Astrocyte (in vitro differentiated cells and primary cell): Measurements from ENCODE around the gene GRAMD4. TPM values are rescaled to one million over a fixed set of nuclear protein-coding genes. Genes with fewer than 3 reads are reported as not detected.

ENCODE experiments used
- DNase-seq: peaks from one replicate; pipeline ENCODE4 v3.0.0-alpha.2; 2010; ENCODE audit warnings: low read depth
- FAIRE-seq: peaks from 2 replicates; lab custom pipeline; 2011; peaks lifted over from hg19 to GRCh38; lab: Jason Lieb, UNC
- H2AFZ ChIP-seq: 2 replicates; pipeline ENCODE4 v1.6.0; 2012; ENCODE audit warnings: low read depth, low read length, inconsistent platforms
- H3K27ac ChIP-seq: 2 replicates; pipeline ENCODE4 v1.5.1; 2011; ENCODE audit warnings: low read depth, low read length, inconsistent platforms
- H3K27me3 ChIP-seq: 2 replicates; pipeline ENCODE4 v1.6.0; 2011; ENCODE audit warnings: low read length, inconsistent platforms; ENCODE audit not compliant: insufficient read depth
- H3K36me3 ChIP-seq: 2 replicates; pipeline ENCODE4 v1.5.1; 2011; ENCODE audit warnings: low read length, inconsistent platforms; ENCODE audit not compliant: insufficient read depth
- H3K4me1 ChIP-seq: 2 replicates; pipeline ENCODE4 v1.5.1; 2011; ENCODE audit warnings: low read length, inconsistent platforms; ENCODE audit not compliant: insufficient read depth
- H3K4me2 ChIP-seq: 2 replicates; pipeline ENCODE4 v1.6.0; 2012; ENCODE audit warnings: low read length, inconsistent platforms
- H3K4me3 ChIP-seq: 2 replicates; pipeline ENCODE4 v1.5.1; 2011; ENCODE audit warnings: low read depth, mild to moderate bottlenecking, low read length, inconsistent platforms; ENCODE audit not compliant: insufficient read depth
- H3K79me2 ChIP-seq: 2 replicates; pipeline ENCODE4 v1.6.0; 2012; ENCODE audit warnings: mild to moderate bottlenecking, low read length, inconsistent platforms; ENCODE audit not compliant: insufficient read depth
- H3K9ac ChIP-seq: 2 replicates; pipeline ENCODE4 v1.6.0; 2012; ENCODE audit warnings: mild to moderate bottlenecking, low read length, inconsistent platforms
- H3K9me3 ChIP-seq: 2 replicates; pipeline ENCODE4 v1.5.1; 2012; ENCODE audit warnings: low read depth, mild to moderate bottlenecking, low read length, inconsistent platforms; ENCODE audit not compliant: insufficient read depth
- H4K20me1 ChIP-seq: 2 replicates; pipeline ENCODE4 v1.6.0; 2012; ENCODE audit warnings: low read length, inconsistent platforms; ENCODE audit not compliant: insufficient read depth
- H3K27ac Mint-ChIP-seq: one replicate; pipeline ENCODE4 v1.8.0; 2021; ENCODE audit warnings: mild to moderate bottlenecking, mixed read lengths; ENCODE audit not compliant: unreplicated experiment
- H3K27me3 Mint-ChIP-seq: one replicate; pipeline ENCODE4 v1.8.0; 2021; ENCODE audit warnings: low read depth, mixed read lengths; ENCODE audit not compliant: unreplicated experiment
- H3K36me3 Mint-ChIP-seq: one replicate; pipeline ENCODE4 v1.8.0; 2021; ENCODE audit warnings: low read depth, mixed read lengths; ENCODE audit not compliant: unreplicated experiment
- H3K4me1 Mint-ChIP-seq: one replicate; pipeline ENCODE4 v1.8.0; 2021; ENCODE audit warnings: low read depth, mixed read lengths; ENCODE audit not compliant: unreplicated experiment
- H3K4me3 Mint-ChIP-seq: one replicate; pipeline ENCODE4 v1.8.0; 2021; ENCODE audit warnings: mild to moderate bottlenecking, moderate library complexity, mixed read lengths; ENCODE audit not compliant: unreplicated experiment
- H3K9me3 Mint-ChIP-seq: one replicate; pipeline ENCODE4 v1.8.0; 2021; ENCODE audit warnings: mild to moderate bottlenecking, mixed read lengths; ENCODE audit not compliant: unreplicated experiment
- EZH2 ChIP-seq: IDR thresholded peaks from 2 replicates; pipeline ENCODE4 v1.6.1; 2012; ENCODE audit warnings: mild to moderate bottlenecking, low read length, inconsistent platforms; ENCODE audit not compliant: insufficient read depth
- total RNA-seq: library from RNA; stranded (reverse); gene quantifications from 2 replicates; pipeline ENCODE4 v1.2.1, GENCODE V29; 2021
- TF ChIP-seq, protein P1 (sequence below): IDR thresholded peaks from 2 replicates; pipeline ENCODE4 v1.5.1; 2011; ENCODE audit warnings: low read depth, mild to moderate bottlenecking, inconsistent platforms, low read length, moderate library complexity; ENCODE audit not compliant: insufficient read depth

The GRAMD4 gene
- total RNA-seq, 1 donor from 2014 or later: 17.8 TPM

DNA sequence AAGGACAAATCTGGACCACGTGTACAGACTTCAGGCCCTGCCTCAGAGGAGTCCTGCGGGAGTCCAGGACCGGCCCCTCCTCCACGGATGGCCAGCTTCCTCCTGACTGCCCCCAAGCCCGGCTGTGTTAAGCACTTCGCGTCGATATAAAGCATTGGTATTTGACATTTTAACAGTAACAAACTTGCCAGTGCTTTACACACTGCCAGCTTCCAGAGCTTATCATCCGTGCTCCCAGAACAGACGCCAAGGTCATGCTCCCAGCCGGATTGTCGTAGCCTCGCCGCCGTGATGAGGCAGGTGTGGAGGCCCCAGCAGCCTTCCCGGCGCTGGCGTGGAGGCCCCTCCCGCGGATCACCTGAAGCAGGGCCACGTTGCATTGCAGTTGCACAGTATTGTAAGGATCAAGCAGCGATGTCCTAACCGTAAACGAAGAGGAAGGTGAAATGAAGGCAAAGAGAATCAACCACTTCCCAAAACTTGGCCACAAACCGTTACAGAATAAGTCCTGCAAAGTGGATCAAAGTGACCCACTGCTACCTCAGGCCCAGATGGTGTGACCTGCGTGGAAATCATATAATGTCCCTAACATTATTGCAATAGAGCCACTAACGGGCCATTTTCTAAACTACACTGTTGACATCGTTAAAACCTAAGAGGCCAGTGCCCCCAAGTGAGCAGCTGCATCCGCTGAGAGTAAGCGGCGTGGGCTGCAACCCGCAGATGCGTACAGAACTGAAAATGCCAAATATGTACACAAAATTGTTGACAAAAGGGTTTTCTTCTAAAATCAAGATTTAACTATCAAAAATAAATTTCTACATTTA lies 66.2 kb downstream of the GRAMD4 start:
- FAIRE-seq: no peak
- Histone ChIP-seq H4K20me1 (peaks cover 9% of the 10 kb centered on the region), H3K4me2 (no peak overlapping the region), H2AFZ (no peak overlapping the region), H3K4me3 (no peak overlapping the region), H3K9me3 (no peaks in the 10 kb centered on the region), H3K9ac (no peak overlapping the region), H3K79me2 (no peaks in the 10 kb centered on the region), H3K36me3 (peaks cover 7% of the 10 kb centered on the region), H3K27me3 (no peaks in the 10 kb centered on the region), H3K27ac (no peak overlapping the region), H3K4me1 (no peaks in the 10 kb centered on the region)
- Mint-ChIP-seq H3K27me3 (no peaks in the 10 kb centered on the region), H3K4me3 (no peak overlapping the region), H3K27ac (no peak overlapping the region), H3K9me3 (no peaks in the 10 kb centered on the region), H3K4me1 (no peaks in the 10 kb centered on the region), H3K36me3 (peaks cover 14% of the 10 kb centered on the region)
- TF ChIP-seq, protein P1, sequence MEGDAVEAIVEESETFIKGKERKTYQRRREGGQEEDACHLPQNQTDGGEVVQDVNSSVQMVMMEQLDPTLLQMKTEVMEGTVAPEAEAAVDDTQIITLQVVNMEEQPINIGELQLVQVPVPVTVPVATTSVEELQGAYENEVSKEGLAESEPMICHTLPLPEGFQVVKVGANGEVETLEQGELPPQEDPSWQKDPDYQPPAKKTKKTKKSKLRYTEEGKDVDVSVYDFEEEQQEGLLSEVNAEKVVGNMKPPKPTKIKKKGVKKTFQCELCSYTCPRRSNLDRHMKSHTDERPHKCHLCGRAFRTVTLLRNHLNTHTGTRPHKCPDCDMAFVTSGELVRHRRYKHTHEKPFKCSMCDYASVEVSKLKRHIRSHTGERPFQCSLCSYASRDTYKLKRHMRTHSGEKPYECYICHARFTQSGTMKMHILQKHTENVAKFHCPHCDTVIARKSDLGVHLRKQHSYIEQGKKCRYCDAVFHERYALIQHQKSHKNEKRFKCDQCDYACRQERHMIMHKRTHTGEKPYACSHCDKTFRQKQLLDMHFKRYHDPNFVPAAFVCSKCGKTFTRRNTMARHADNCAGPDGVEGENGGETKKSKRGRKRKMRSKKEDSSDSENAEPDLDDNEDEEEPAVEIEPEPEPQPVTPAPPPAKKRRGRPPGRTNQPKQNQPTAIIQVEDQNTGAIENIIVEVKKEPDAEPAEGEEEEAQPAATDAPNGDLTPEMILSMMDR: no peak
- no peak for DNase-seq

DNA sequence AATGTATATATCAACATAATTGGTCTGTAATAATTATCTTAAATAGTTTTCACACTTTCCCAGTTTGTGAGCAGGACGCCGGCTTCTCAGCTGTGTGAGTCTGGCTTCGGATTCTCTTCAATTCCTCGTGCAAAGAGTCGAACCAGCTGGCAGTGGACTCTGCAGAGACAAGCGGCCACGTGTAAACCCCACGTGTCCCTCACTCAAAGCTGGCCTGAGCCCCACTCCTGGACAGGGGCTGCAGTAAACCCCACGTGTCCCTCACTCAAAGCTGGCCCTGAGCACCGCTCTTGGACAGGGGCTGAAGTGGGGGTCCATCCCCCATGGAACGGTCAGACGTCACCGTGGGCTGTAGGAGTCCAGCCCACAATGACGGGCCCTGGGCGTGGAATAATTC lies 66.9 kb downstream of the GRAMD4 start:
- no peaks in the 10 kb centered on the region for H3K27me3 Mint-ChIP-seq
- Histone ChIP-seq H3K4me3 (no peak overlapping the region), H3K9me3 (no peaks in the 10 kb centered on the region), H3K79me2 (no peaks in the 10 kb centered on the region), H4K20me1 (peaks cover 9% of the 10 kb centered on the region), H3K27ac (no peak overlapping the region), H3K27me3 (no peaks in the 10 kb centered on the region), H3K4me1 (no peaks in the 10 kb centered on the region), H3K36me3 (peaks cover 7% of the 10 kb centered on the region), H2AFZ (no peak overlapping the region), H3K4me2 (no peak overlapping the region), H3K9ac (no peak overlapping the region)
- peaks cover 16% of the 10 kb centered on the region for H3K36me3 Mint-ChIP-seq
- no peak for TF ChIP-seq EZH2
- TF ChIP-seq, protein P1: no peak
- no peak overlapping the region for H3K27ac Mint-ChIP-seq
- H3K9me3 Mint-ChIP-seq: no peaks in the 10 kb centered on the region
- FAIRE-seq: no peak
- no peaks in the 10 kb centered on the region for H3K4me1 Mint-ChIP-seq
- no peak overlapping the region for H3K4me3 Mint-ChIP-seq
- no peak for DNase-seq

DNA sequence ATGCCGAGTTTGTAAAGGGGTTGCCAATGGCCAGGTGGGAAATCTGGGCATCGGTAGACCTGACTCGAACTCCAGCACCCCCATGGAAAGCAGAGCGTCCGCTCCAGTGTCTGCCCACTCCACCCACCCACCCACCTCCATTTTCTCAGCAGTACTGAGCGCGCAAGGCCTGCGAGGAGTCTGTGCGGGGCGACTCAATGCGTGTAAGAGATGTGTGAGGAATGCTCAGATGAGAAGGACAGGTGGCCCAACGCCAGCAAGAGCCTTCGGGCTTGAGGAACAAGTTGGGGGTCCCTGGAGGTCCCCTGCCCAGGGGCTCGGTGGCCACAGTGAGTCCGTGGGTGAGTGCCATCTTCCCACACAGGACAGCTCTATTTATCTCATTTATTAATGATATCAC lies 67.3 kb downstream of the GRAMD4 start:
- Histone ChIP-seq H3K27ac (no peak overlapping the region), H4K20me1 (peaks cover 9% of the 10 kb centered on the region), H3K9ac (no peak overlapping the region), H2AFZ (no peak overlapping the region), H3K4me3 (no peak overlapping the region), H3K4me1 (no peaks in the 10 kb centered on the region), H3K9me3 (no peaks in the 10 kb centered on the region), H3K36me3 (peaks cover 7% of the 10 kb centered on the region), H3K27me3 (no peaks in the 10 kb centered on the region), H3K4me2 (no peak overlapping the region), H3K79me2 (no peaks in the 10 kb centered on the region)
- Mint-ChIP-seq H3K27ac (no peak overlapping the region), H3K9me3 (no peaks in the 10 kb centered on the region), H3K27me3 (no peaks in the 10 kb centered on the region), H3K4me3 (no peak overlapping the region), H3K4me1 (no peaks in the 10 kb centered on the region), H3K36me3 (peaks cover 16% of the 10 kb centered on the region)
- FAIRE-seq (no peak), DNase-seq (no peak)
- TF ChIP-seq, protein P1: no peak
- TF ChIP-seq EZH2: no peak
